GM12878 (cell line): ENCODE results near the gene CRYAB. TPM values are rescaled to one million over a fixed set of nuclear protein-coding genes. Genes with fewer than 3 reads are reported as not detected.

Source experiments
- CBX5 ChIP-seq: sonication (generic); IDR thresholded peaks from 2 replicates; pipeline ENCODE4 v1.6.1; 2016; ENCODE audit warnings: low read depth, moderate library complexity, mild to moderate bottlenecking, inconsistent platforms
- CEBPB ChIP-seq, 2 experiments: fragments of 150-350 bp in 1 of 2; IDR thresholded peaks; 2 replicates each; pipeline ENCODE4 v1.6.1; 2012 to 2014; ENCODE audit warnings: low read depth in 2 of 2, low read length in 2 of 2, borderline replicate concordance in 1 of 2, inconsistent platforms in 1 of 2
- CHD1 ChIP-seq: IDR thresholded peaks from 2 replicates; pipeline ENCODE4 v1.6.1; 2012; ENCODE audit warnings: low read depth, low read length, improper control_type of control experiment
- EP300 ChIP-seq, 2 experiments: fragments of 150-350 bp in 1 of 2; IDR thresholded peaks; 2 replicates each; pipeline ENCODE4 v1.6.1; 2011 to 2012; ENCODE audit warnings: low read depth in 2 of 2, low read length in 2 of 2, borderline replicate concordance in 1 of 2, improper control_type of control experiment in 1 of 2, inconsistent platforms in 1 of 2; ENCODE audit not compliant: control insufficient read depth in 1 of 2
- IKZF1 ChIP-seq: fragments of 450-650 bp; conservative IDR thresholded peaks from 2 replicates; pipeline ENCODE4 v1.6.1; 2017; ENCODE audit warnings: antibody characterized with exemption, mild to moderate bottlenecking
- JUND ChIP-seq: IDR thresholded peaks from 2 replicates; pipeline ENCODE4 v1.6.1; 2012; ENCODE audit warnings: low read depth, mild to moderate bottlenecking, low read length, improper control_type of control experiment, moderate library complexity
- MEF2B ChIP-seq: fragments of 450-650 bp; IDR thresholded peaks from 2 replicates; pipeline ENCODE4 v1.6.1; 2018; ENCODE audit warnings: mild to moderate bottlenecking, moderate library complexity; ENCODE audit not compliant: partially characterized antibody, poor library complexity, severe bottlenecking
- MLLT1 ChIP-seq: fragments of 450-650 bp; IDR thresholded peaks from 2 replicates; pipeline ENCODE4 v1.6.1; 2016; ENCODE audit warnings: mild to moderate bottlenecking
- MTA3 ChIP-seq: IDR thresholded peaks from 2 replicates; pipeline ENCODE4 v1.6.1; 2012; ENCODE audit warnings: low read length, inconsistent platforms, borderline replicate concordance
- NFYA ChIP-seq: IDR thresholded peaks from 2 replicates; pipeline ENCODE4 v1.6.1; 2011; ENCODE audit warnings: low read depth, mild to moderate bottlenecking, low read length, improper control_type of control experiment, borderline replicate concordance
- NR2F1 ChIP-seq: fragments of 450-650 bp; conservative IDR thresholded peaks from 2 replicates; pipeline ENCODE4 v1.6.1; 2017; ENCODE audit warnings: mild to moderate bottlenecking
- PML ChIP-seq: IDR thresholded peaks from 2 replicates; pipeline ENCODE4 v1.6.1; 2012; ENCODE audit warnings: low read length, inconsistent platforms
- POLR2AphosphoS5 ChIP-seq: IDR thresholded peaks from 2 replicates; pipeline ENCODE4 v1.6.1; 2011; ENCODE audit warnings: mild to moderate bottlenecking, low read length, inconsistent platforms
- SREBF2 ChIP-seq: IDR thresholded peaks from 2 replicates; pipeline ENCODE4 v1.6.1; 2012; ENCODE audit warnings: mild to moderate bottlenecking, low read length
- USF1 ChIP-seq: IDR thresholded peaks from 2 replicates; pipeline ENCODE4 v1.6.1; 2011; ENCODE audit warnings: borderline replicate concordance, low read depth, mild to moderate bottlenecking, moderate library complexity, mixed read lengths, low read length; ENCODE audit not compliant: insufficient read depth; ENCODE audit errors: extremely low read length
- YY1 ChIP-seq: IDR thresholded peaks from 2 replicates; pipeline ENCODE4 v1.6.1; 2011; ENCODE audit warnings: low read depth, mild to moderate bottlenecking, low read length
- ZBTB11 ChIP-seq: fragments of 450-650 bp; formaldehyde crosslinking; IDR thresholded peaks from 2 replicates; pipeline ENCODE4 v1.5.0; 2022; ENCODE audit warnings: mild to moderate bottlenecking, missing genetic modification characterization
- ZBTB33 ChIP-seq: fragments of 450-650 bp; IDR thresholded peaks from 2 replicates; pipeline ENCODE4 v1.6.1; 2017; ENCODE audit warnings: mild to moderate bottlenecking
- ZBTB4 ChIP-seq: fragments of 450-650 bp; formaldehyde crosslinking; IDR thresholded peaks from 2 replicates; pipeline ENCODE4 v1.4.0; 2022; ENCODE audit warnings: mild to moderate bottlenecking, moderate library complexity
- polyA plus RNA-seq, 11 experiments: library from polyadenylated mRNA; depleted of rRNA in 4 of 11; unstranded in 6 of 11; stranded (reverse) in 5 of 11; fragments of >200 nt; fragmentation: Nextera tagmentation in 4 of 11; fragmentation: Illumina TruSeq in 1 of 11; extraction: Ambion mirVana in 4 of 11; extraction: Trizol in 1 of 11; gene quantifications; 1 replicate in 1 of 11; 2 replicates in 10 of 11; pipeline versions ENCODE4 v1.2.1 to v1.2.3, GENCODE V29; 2011 to 2016; ENCODE audit warnings: inconsistent platforms in 2 of 11, missing spikeins in 2 of 11, low read depth in 1 of 11
- total RNA-seq, 4 experiments: library from RNA; depleted of rRNA in 3 of 4; stranded (reverse); fragments of >200 nt in 3 of 4; fragmentation: Illumina TruSeq in 1 of 4; extraction: Trizol in 1 of 4; gene quantifications; 2 replicates each; pipeline versions ENCODE4 v1.2.1 to v1.2.3, GENCODE V29; 2013 to 2021

CRYAB gene
- total and polyA plus RNA-seq, 10 of the 15 experiments (the other 5 are each of a cell fraction or from before 2014, with no cell fraction given): 0.72 to 1.0 TPM; not detected in 8

- TF ChIP-seq ZBTB11: no peak
- no peak; the same call in 1 of the 2 replicates for TF ChIP-seq PML
- TF ChIP-seq ZBTB4 (CRISPR knock-in tag): no peak
- no peak for TF ChIP-seq JUND
- TF ChIP-seq NR2F1: no peak
- peak in 1 of 2 experiments; percentile 65; a peak in 1 of 4 replicates for TF ChIP-seq EP300 (IDR thresholded peaks at IDR 0.05; ENCODE audit: borderline replicate concordance in 1 of 2, control insufficient read depth in 1 of 2, low read depth in 2 of 2, low read length in 2 of 2)
- TF ChIP-seq USF1: no peak
- no peak for TF ChIP-seq SREBF2
- 0 out of 2 replicates have a peak, but pooled peaks have one; percentile 12 for TF ChIP-seq YY1
- TF ChIP-seq CBX5: peak; percentile 74; the same call in 1 of the 2 replicates
- no peak for TF ChIP-seq CEBPB (IDR thresholded peaks at IDR 0.05; ENCODE audit: borderline replicate concordance in 1 of 2, low read depth in 2 of 2, low read length in 2 of 2)
- TF ChIP-seq NFYA: no peak
- no peak for TF ChIP-seq MLLT1
- peak; percentile 55; the same call in 1 of the 2 replicates for TF ChIP-seq IKZF1
- TF ChIP-seq MEF2B: no peak
- no peak for TF ChIP-seq POLR2AphosphoS5
- TF ChIP-seq ZBTB33: no peak
- TF ChIP-seq CHD1: no peak
- TF ChIP-seq MTA3: no peak
These were observed 27.2 kb upstream of the CRYAB start (continued) for GRCh38 chr11:111938687-111939160.
